SK-N-SH (cell line): ENCODE results near the gene PHTF1. TPM values are rescaled to one million over a fixed set of nuclear protein-coding genes. Genes with fewer than 3 reads are reported as not detected.

Experiments
- CTCF ChIA-PET: fragments of 300-600, 350-600 bp; formaldehyde crosslinking; extraction: SDS; loops from one replicate; lab custom pipeline; 2021; lab: Yijun Ruan, JAX
- POLR2A ChIA-PET: fragments of 350-600 bp; sonication (Branson Sonifier 250); formaldehyde crosslinking; extraction: SDS; loops from one replicate; lab custom pipeline; 2020; ENCODE audit warnings: antibody characterized with exemption, inconsistent platforms; lab: Yijun Ruan, JAX
- DNase-seq: peaks from one replicate; pipeline ENCODE4 v3.0.0; 2012
- H2AFZ ChIP-seq: fragments of 200-600 bp; sonication (generic); 2 replicates; pipeline ENCODE4 v1.8.1; 2016; ENCODE audit warnings: antibody characterized with exemption, mild to moderate bottlenecking, low read depth
- H3F3A ChIP-seq: fragments of 200-600 bp; sonication (generic); replicated peaks from 2 replicates; pipeline ENCODE3; 2016; ENCODE audit warnings: antibody characterized with exemption, mild to moderate bottlenecking; ENCODE audit not compliant: insufficient read depth
- H3K27ac ChIP-seq, 2 experiments: fragments of 200-500 bp in 1 of 2; fragments of 200-600 bp in 1 of 2; sonication (Bioruptor generic) in 1 of 2; sonication (generic), shearing (Covaris generic) in 1 of 2; 2 replicates each; pipeline versions ENCODE4 v1.5.1 to v1.6.1; 2014 to 2016; ENCODE audit warnings: low read depth in 2 of 2, inconsistent platforms in 1 of 2, low read length in 1 of 2, mild to moderate bottlenecking in 1 of 2, mixed read lengths in 1 of 2
- H3K27me3 ChIP-seq: fragments of 200-600 bp; sonication (generic), shearing (Covaris generic); 2 replicates; pipeline ENCODE4 v1.6.1; 2016; ENCODE audit warnings: mixed run types; ENCODE audit not compliant: insufficient read depth
- H3K36me3 ChIP-seq, 2 experiments: fragments of 200-500 bp in 1 of 2; fragments of 200-600 bp in 1 of 2; sonication (Bioruptor generic) in 1 of 2; sonication (generic) in 1 of 2; replicated peaks in 1 of 2; 2 replicates each; pipeline versions ENCODE3 to v1.5.1; 2014 to 2016; ENCODE audit warnings: low read length in 1 of 2, mild to moderate bottlenecking in 1 of 2; ENCODE audit not compliant: insufficient read depth in 2 of 2, control insufficient read depth in 1 of 2
- H3K4me1 ChIP-seq, 2 experiments: fragments of 200-500 bp in 1 of 2; fragments of 200-600 bp in 1 of 2; sonication (Bioruptor generic) in 1 of 2; sonication (generic), shearing (Covaris generic) in 1 of 2; 2 replicates each; pipeline versions ENCODE4 v1.5.1 to v1.6.1; 2014 to 2016; ENCODE audit warnings: low read depth in 1 of 2, low read length in 1 of 2, mixed run types in 1 of 2; ENCODE audit not compliant: insufficient read depth in 2 of 2, control insufficient read depth in 1 of 2
- H3K4me2 ChIP-seq: fragments of 200-600 bp; sonication (generic), shearing (Covaris generic); 2 replicates; pipeline ENCODE4 v1.6.1; 2017; ENCODE audit warnings: mixed run types
- H3K4me3 ChIP-seq, 2 experiments: fragments of 200-500 bp in 1 of 2; fragments of 200-600 bp in 1 of 2; sonication (Bioruptor generic) in 1 of 2; sonication (generic), shearing (Covaris generic) in 1 of 2; 2 replicates each; pipeline versions ENCODE4 v1.5.1 to v1.8.1; 2014 to 2016; ENCODE audit warnings: low read depth in 2 of 2, inconsistent platforms in 1 of 2, low read length in 1 of 2, mild to moderate bottlenecking in 1 of 2, mixed read lengths in 1 of 2, moderate library complexity in 1 of 2
- H3K79me2 ChIP-seq: fragments of 200-600 bp; sonication (generic); 2 replicates; pipeline ENCODE4 v1.8.1; 2017; ENCODE audit warnings: mild to moderate bottlenecking; ENCODE audit not compliant: insufficient read depth
- H3K9ac ChIP-seq: fragments of 200-600 bp; sonication (generic); 2 replicates; pipeline ENCODE4 v1.6.1; 2017; ENCODE audit warnings: mixed run types
- H3K9me2 ChIP-seq: fragments of 200-600 bp; sonication (generic); 2 replicates; pipeline ENCODE4 v1.6.1; 2017; ENCODE audit warnings: mixed run types
- H3K9me3 ChIP-seq: fragments of 200-600 bp; sonication (generic); 2 replicates; pipeline ENCODE4 v1.6.1; 2017; ENCODE audit warnings: mixed run types, mild to moderate bottlenecking, moderate library complexity
- H4K20me1 ChIP-seq: fragments of 200-600 bp; sonication (generic); 2 replicates; pipeline ENCODE4 v1.6.1; 2017; ENCODE audit warnings: mild to moderate bottlenecking, mixed run types; ENCODE audit not compliant: insufficient read depth
- CTCF ChIP-seq: fragments of 200-600 bp; sonication (generic); IDR thresholded peaks from 2 replicates; pipeline ENCODE4 v1.6.1; 2017; ENCODE audit warnings: antibody characterized with exemption, mild to moderate bottlenecking, moderate library complexity
- EP300 ChIP-seq, 2 experiments: IDR thresholded peaks; 2 replicates each; pipeline versions ENCODE4 v1.4.0 to v1.6.1; 2012; ENCODE audit warnings: borderline replicate concordance in 1 of 2, low read depth in 1 of 2, low read length in 1 of 2
- EZH2phosphoT487 ChIP-seq: fragments of 200-600 bp; sonication (generic); IDR thresholded peaks from 2 replicates; pipeline ENCODE4 v1.6.1; 2017; ENCODE audit warnings: low read depth, mixed run types, mild to moderate bottlenecking, antibody characterized with exemption, moderate library complexity, borderline replicate concordance
- FOSL2 ChIP-seq: IDR thresholded peaks from 2 replicates; pipeline ENCODE4 v1.4.0; 2012; ENCODE audit warnings: low read depth, mild to moderate bottlenecking, moderate library complexity, borderline replicate concordance
- FOXJ3 ChIP-seq: sonication (generic); formaldehyde crosslinking; IDR thresholded peaks from 2 replicates; pipeline ENCODE4 v1.5.1; 2020; ENCODE audit warnings: mild to moderate bottlenecking, missing genetic modification reagents
- FOXM1 ChIP-seq: IDR thresholded peaks from 2 replicates; pipeline ENCODE4 v1.4.0; 2012; ENCODE audit warnings: low read depth, mild to moderate bottlenecking
- GABPA ChIP-seq: IDR thresholded peaks from 2 replicates; pipeline ENCODE4 v1.4.0; 2012; ENCODE audit warnings: low read depth, mild to moderate bottlenecking
- GATA2 ChIP-seq: sonication (generic); formaldehyde crosslinking; IDR thresholded peaks from 2 replicates; pipeline ENCODE4 v1.5.0; 2020; ENCODE audit warnings: mild to moderate bottlenecking, missing genetic modification reagents
- IRF3 ChIP-seq: fragments of 150-350 bp; IDR thresholded peaks from 2 replicates; pipeline ENCODE4 v1.6.1; 2016; ENCODE audit warnings: mild to moderate bottlenecking, low read depth, low read length
- MEF2A ChIP-seq: IDR thresholded peaks from 2 replicates; pipeline ENCODE4 v1.4.0; 2012; ENCODE audit warnings: low read depth, borderline replicate concordance
- MXI1 ChIP-seq: IDR thresholded peaks from 2 replicates; pipeline ENCODE4 v1.6.1; 2012; ENCODE audit warnings: mild to moderate bottlenecking, low read depth, low read length, improper control_type of control experiment
- NFIC ChIP-seq: IDR thresholded peaks from 2 replicates; pipeline ENCODE4 v1.4.0; 2012; ENCODE audit warnings: borderline replicate concordance
- POLR2AphosphoS5 ChIP-seq: IDR thresholded peaks from 2 replicates; pipeline ENCODE4 v1.6.1; 2012; ENCODE audit warnings: low read depth, low read length
- RAD21 ChIP-seq: IDR thresholded peaks from 2 replicates; pipeline ENCODE4 v1.6.1; 2012; ENCODE audit warnings: mild to moderate bottlenecking, low read length
- RCOR1 ChIP-seq: fragments of 150-350 bp; IDR thresholded peaks from 2 replicates; pipeline ENCODE4 v1.6.1; 2017; ENCODE audit warnings: antibody characterized with exemption, low read length
- RXRA ChIP-seq: IDR thresholded peaks from 2 replicates; pipeline ENCODE4 v1.4.0; 2012; ENCODE audit warnings: low read depth, mild to moderate bottlenecking, borderline replicate concordance
- SMC3 ChIP-seq: IDR thresholded peaks from 2 replicates; pipeline ENCODE4 v1.6.1; 2012; ENCODE audit warnings: low read depth, low read length, improper control_type of control experiment
- TEAD4 ChIP-seq: IDR thresholded peaks from 2 replicates; pipeline ENCODE4 v1.4.0; 2012; ENCODE audit warnings: mild to moderate bottlenecking, borderline replicate concordance; ENCODE audit not compliant: insufficient read depth
- USF2 ChIP-seq: fragments of 150-350 bp; IDR thresholded peaks from 2 replicates; pipeline ENCODE4 v1.6.1; 2017; ENCODE audit warnings: antibody characterized with exemption, low read length, low read depth, borderline replicate concordance
- YY1 ChIP-seq: IDR thresholded peaks from 2 replicates; pipeline ENCODE4 v1.4.0; 2012; ENCODE audit warnings: low read depth, mild to moderate bottlenecking
- WGBS: methylation state at CpG from one replicate; pipeline ENCODE4 v1.1.6; 2017; ENCODE audit warnings: low lambda C conversion rate; 5-methylcytosine and 5-hydroxymethylcytosine counted together
- polyA plus RNA-seq, 3 experiments: library from polyadenylated mRNA; depleted of rRNA; stranded (reverse); fragments of >200 nt; gene quantifications; 2 replicates each; pipeline ENCODE4 v1.2.3, GENCODE V29; 2012
- TF ChIP-seq, protein P1 (sequence below): IDR thresholded peaks from 2 replicates; pipeline ENCODE4 v1.4.0; 2012; ENCODE audit warnings: low read depth

Gene PHTF1
- polyA plus RNA-seq, 1 of the 3 experiments (the other 2 are of a cell fraction), result 10.8 TPM

DNA sequence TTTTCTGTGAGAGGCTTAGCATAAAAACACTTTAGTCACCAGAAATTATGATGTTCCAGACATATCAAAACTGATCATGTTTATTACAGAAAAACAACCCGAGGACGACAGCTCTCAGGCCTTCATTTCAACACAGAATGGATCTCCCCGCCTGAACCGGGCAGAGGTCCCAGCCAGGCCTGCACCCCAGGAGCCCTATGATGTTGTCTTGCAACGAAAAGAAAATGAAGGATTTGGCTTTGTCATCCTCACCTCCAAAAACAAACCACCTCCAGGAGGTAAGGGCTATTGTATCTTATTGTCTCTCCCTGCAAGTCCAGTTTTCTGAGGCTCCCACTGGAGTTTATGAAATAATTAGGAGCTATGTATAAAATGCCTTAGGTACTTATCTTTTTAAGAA, 105.5 kb downstream of the PHTF1 start:
- H3K4me2 ChIP-seq, result no peak overlapping the region
- H2AFZ ChIP-seq, result no peak overlapping the region
- H3F3A ChIP-seq, result no peaks in the 10 kb centered on the region
- no peaks in the 10 kb centered on the region for H3K9me2 ChIP-seq
- no peak overlapping the region for H3K9ac ChIP-seq
- peaks cover 35 to 52% of the 10 kb centered on the region in 2 experiments for H3K36me3 ChIP-seq
- no peaks in the 10 kb centered on the region for H3K9me3 ChIP-seq
- WGBS, result 98% methylated on average over 5 of the region's 5 CpGs
- H3K4me3 ChIP-seq, result no peak overlapping the region
- H3K27ac ChIP-seq, result no peak overlapping the region
- H3K79me2 ChIP-seq, result no peaks in the 10 kb centered on the region
- DNase-seq, result no peak
- POLR2A ChIA-PET, result no interaction called here
- TF ChIP-seq POLR2AphosphoS5, result no peak
- TF ChIP-seq USF2, result no peak
- no peak for TF ChIP-seq FOXJ3
- no peak for TF ChIP-seq MXI1
- TF ChIP-seq EZH2phosphoT487, result no peak
- no peak for TF ChIP-seq YY1
- TF ChIP-seq TEAD4, result no peak
- no peak for TF ChIP-seq NFIC
- no peak for TF ChIP-seq GABPA
- TF ChIP-seq RCOR1, result no peak
- peaks cover 0 to 5% of the 10 kb centered on the region in 2 experiments; a peak in 2 of 4 replicates for H3K4me1 ChIP-seq
- no peaks in the 10 kb centered on the region for H4K20me1 ChIP-seq
- H3K27me3 ChIP-seq, result no peaks in the 10 kb centered on the region
- CTCF ChIA-PET, result interaction anchor here (0.6 to 1.9 kb wide), 5 partner anchors 62 to 1912 kb away, joined by 3 to 6 read pairs (median 4); partner anchors contain the start of gene LRIG2

DNA sequence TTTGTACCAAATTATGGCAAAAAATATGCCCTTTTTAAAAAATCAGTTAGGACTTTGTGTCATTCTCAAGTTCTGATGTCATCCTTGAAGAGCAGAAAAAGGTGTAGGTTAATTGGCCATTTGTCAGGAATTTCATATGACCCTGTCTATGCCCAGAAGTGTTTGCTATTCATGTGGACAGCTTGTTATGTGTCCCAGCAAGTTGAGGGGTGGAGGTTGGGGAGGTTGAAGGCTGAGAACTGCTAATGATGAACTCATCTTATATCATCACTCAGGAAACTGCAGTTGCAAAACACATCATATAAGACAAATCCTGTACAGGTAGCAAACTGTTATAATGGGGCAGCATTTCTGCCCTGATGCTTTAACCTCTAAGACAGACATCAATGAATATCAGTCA, 106.5 kb downstream of the PHTF1 start:
- Histone ChIP-seq H3K79me2 (no peaks in the 10 kb centered on the region), H4K20me1 (no peaks in the 10 kb centered on the region), H2AFZ (no peak overlapping the region), H3K27ac (no peak overlapping the region), H3F3A (no peaks in the 10 kb centered on the region), H3K9me3 (no peaks in the 10 kb centered on the region), H3K27me3 (no peaks in the 10 kb centered on the region), H3K9ac (no peak overlapping the region), H3K4me2 (no peak overlapping the region), H3K36me3 (peaks cover 35 to 48% of the 10 kb centered on the region in 2 experiments), H3K9me2 (no peaks in the 10 kb centered on the region), H3K4me1 (peaks cover 0 to 5% of the 10 kb centered on the region in 2 experiments; a peak in 2 of 4 replicates), H3K4me3 (no peak overlapping the region)
- no peak for DNase-seq
- TF ChIP-seq IRF3 (no peak), GATA2 (CRISPR knock-in tag) (no peak), EP300 (IDR thresholded peaks at IDR 0.05; ENCODE audit: borderline replicate concordance in 1 of 2, low read depth in 1 of 2, low read length in 1 of 2) (no peak), MEF2A (no peak), SMC3 (no peak), CTCF (no peak), RAD21 (no peak), TEAD4 (no peak), FOSL2 (no peak), FOXJ3 (no peak), EZH2phosphoT487 (no peak), RXRA (no peak), RCOR1 (no peak), FOXM1 (no peak), MXI1 (no peak)
- TF ChIP-seq, protein P1, sequence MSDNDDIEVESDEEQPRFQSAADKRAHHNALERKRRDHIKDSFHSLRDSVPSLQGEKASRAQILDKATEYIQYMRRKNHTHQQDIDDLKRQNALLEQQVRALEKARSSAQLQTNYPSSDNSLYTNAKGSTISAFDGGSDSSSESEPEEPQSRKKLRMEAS, result no peak
- ChIA-PET POLR2A (no interaction called here), CTCF (interaction anchor here (1.3 kb wide), 1 partner anchor 11 kb away, joined by 3 read pairs; no protein-coding TSS in a partner anchor)
